NCI-H2227 treated with DMSO at 0.1 percent for 48 hours (cell line): Measurements from ENCODE around the gene KLC4.

Experiments used
- DNase-seq: peaks from one replicate; lab custom pipeline; 2025; lab: John Stamatoyannopoulos, UW

Gene KLC4

DNA sequence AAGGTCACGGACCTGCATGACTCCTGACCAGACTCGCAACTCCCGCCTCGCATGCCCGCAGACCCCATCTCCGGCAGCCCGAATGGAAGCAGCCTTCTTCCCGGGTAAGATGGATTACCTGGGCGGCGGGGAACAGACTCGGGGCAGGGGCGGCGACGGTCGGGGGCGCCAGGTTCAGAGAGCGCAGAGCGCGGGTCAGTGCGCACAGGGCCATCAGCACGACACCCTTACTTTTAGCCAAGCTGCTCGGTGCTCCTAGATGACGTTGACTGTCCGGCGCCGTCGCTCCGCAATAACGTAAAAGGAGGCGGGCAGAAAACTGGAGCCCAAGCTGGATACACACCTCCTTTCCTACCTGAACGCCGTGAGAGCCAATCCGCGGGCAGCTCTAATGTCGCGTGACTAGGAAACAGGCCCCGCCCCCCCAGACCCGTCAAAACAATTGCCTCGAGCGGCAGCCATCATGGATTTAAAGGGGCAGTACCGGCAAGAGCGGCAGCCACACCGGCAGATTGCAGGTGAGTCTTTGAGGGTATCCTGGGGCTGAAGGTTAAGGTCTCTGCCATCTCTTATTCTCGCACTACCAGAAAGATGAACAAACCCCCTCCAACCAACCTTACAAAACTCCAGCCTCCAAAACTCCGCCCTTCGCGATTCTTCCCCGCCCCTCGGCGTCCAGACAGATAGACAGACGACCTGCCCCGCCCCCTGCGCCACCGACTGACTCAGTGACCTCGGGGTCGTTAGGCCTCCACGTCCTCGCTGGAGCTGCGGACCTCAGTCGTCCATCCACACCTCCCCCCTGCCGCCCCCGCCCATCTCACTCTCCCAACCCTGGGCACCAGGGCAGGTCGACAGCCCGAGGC is at the start of gene KLC4, which contains the start of gene MRPL2:
Gene KLC4 (plus strand): TSS at position 464 of the 866 bp plus-strand sequence. CDS start 1,705 bp downstream, outside the sequence.
Gene MRPL2 (minus strand): TSS at position 267 of the 866 bp plus-strand sequence. CDS start 53 bp downstream, at position 214.
- peak; percentile 96 for DNase-seq

GRCh38 chr6:43011207-43011606 is 48.2 kb upstream of the KLC4 start:
- DNase-seq, result no peak

DNA sequence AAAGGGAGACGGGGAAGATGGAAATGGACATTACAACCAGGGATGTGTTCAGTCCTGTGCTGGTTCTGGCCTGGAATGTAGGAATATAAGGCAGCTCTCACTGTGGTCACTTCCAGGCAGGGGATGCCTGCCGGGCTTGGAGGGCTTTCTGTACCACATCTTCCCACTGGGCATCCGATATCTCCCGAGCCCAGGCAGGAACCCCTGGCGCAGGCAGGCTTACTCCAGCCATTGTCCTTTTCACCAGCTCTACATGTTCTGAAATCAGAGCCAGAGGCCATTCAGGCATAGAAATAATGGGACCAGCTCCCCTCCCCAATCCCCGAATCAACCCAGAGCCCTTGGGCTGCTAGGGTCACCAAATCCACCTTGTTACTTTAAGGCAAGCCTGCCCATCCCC is 47.1 kb upstream of the KLC4 start:
- DNase-seq, result no peak

DNA sequence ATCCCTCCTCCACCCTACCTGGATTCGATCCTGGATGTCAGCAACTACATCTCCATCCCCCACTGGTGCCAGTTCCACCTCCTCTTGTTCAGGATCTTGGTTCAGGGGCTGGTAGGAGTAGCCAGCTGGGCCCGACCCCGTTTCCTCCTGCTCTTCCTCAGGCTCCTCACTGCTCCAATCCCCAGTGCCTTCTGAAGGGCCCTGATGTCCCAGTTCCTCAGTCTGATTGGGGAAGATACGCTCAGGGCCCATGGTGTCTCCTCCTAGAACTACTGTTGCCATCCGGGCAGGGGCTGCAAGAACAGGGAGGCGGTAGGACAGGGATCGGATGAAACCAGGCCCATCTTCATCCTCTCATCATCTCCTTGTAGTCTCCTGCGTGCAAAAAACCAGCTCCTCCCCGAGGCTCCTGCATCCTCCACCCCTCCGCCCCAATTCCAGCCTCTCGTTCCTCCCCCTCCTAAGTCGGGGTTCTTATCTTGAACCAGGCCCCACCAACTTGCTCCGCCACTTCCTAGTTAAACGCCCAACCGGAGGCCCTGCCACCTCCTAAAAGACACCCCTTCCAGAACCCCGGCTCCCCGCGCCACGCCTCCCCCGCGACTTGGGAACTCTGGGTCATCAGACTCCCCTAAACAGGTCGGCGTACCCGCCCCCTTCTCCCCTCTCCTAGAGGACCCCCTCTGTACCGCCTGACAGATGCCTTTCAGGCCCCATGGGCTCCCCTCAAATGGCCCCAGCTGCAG is 46.2 kb upstream of the KLC4 start:
- no peak for DNase-seq

DNA sequence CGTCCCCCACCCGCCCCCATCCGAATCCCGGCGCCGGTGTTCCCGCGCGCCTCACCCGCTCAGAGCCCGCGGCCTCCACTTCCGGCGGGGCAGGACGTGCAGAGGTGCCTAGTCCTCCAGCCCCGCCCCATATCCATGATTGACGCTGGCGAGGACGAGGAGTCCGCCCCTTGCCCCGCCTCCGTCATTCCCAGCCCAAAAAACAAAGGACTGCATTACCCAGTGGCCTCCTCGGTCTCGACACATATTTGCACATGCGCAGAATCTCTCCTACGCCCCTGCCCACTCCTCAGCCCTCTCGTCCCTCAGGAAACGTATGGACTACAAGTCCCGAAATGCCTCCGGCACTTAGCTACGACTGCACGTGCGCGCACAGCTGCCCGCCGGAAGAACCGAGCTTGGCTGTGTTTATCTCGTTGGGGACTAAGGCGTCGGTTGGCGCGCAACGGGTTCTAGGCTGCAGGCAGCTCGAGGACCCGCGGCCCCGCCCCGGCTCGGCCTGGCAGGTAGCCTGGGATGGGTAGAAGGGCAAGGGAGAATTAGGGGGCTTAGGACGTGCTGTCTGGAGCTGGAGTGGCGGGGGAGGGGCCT is 45.5 kb upstream of the KLC4 start, which contains the start of the genes KLHDC3 and MEA1:
Gene KLHDC3 (plus strand): TSS at position 407 of the 591 bp plus-strand sequence. CDS start 2,944 bp downstream, outside the sequence.
Gene MEA1 (minus strand): TSS at position 104 of the 591 bp plus-strand sequence. CDS start 133 bp downstream, outside the sequence.
- DNase-seq, result peak; percentile 97

DNA sequence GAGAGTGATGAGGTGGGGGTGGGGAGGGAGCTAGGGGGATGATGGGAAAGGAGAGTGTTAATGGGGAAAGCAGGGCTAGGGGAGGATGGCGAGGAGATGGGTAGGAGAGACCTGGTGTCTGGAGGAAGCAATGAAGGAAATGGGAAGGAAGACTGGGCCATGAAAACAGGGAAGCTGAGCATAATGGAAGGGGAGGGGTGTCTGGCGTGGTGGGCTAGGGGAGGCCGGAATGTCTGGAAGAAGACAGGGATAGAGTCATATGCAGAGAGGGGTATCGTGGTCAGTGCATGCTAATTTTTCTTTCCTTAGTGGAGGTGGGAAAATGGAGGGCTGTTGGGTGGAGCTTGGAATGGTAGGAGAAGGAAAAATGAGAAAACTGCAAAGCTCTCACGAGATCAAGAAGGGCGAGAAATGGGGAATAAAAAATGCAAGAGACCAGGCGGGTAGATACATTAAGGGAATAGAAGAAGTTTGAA is 45.0 kb upstream of the KLC4 start:
- no peak for DNase-seq

GRCh38 chr6:43016176-43016942 is 43.1 kb upstream of the KLC4 start:
- DNase-seq, result no peak

DNA sequence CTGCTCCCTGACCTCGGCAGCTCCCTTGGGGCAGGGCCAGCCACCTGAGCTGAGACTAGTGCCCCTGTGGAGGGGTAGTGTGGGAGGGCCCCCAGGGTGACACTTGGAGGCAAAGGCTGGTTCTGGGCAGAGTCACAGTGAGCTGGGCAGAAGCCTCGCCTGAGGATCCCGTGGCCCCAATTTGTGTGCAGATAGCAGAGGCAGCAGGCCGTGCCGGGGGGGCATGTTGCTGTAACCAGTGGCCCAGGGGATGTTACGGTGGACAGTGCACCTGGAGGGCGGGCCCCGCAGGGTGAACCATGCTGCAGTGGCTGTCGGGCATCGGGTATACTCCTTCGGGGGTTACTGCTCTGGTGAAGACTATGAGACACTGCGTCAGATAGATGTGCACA is 42.5 kb upstream of the KLC4 start:
- no peak for DNase-seq

GRCh38 chr6:43019152-43019551 is 40.3 kb upstream of the KLC4 start:
- DNase-seq, result no peak

DNA sequence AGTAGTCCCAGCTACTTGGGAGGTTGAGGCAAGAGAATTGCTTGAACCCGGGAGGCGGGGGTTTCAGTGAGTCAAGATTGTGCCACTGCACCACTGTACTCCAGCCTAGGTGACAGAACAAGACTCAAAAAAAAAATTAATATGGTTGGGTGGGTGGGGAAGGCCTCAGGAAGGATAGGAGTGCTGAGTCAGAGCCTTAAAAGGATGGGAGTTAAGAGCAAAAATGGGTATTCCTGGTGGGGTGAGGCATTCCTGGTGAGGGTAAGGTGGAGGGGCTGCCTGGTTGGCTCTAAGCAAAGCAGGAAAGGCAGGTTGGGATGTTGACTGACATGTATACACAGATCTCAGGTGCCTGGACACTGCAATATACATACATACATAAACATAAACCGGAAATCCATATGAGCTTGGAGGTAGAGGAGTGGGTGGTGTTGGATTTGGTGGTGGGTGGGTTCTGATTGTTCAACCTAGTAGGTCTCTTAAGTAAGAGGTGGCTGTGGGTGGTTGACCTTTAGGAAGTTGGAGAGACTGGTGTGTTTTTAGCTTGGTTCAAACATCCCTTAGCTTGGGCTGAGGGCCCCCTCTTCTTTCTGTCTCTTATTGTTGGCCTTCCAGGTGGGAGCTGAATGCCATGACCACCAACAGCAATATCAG is 39.3 kb upstream of the KLC4 start:
- no peak for DNase-seq

- DNase-seq, result peak; percentile 43
These were observed 38.6 kb upstream of the KLC4 start for GRCh38 chr6:43020847-43021246.

DNA sequence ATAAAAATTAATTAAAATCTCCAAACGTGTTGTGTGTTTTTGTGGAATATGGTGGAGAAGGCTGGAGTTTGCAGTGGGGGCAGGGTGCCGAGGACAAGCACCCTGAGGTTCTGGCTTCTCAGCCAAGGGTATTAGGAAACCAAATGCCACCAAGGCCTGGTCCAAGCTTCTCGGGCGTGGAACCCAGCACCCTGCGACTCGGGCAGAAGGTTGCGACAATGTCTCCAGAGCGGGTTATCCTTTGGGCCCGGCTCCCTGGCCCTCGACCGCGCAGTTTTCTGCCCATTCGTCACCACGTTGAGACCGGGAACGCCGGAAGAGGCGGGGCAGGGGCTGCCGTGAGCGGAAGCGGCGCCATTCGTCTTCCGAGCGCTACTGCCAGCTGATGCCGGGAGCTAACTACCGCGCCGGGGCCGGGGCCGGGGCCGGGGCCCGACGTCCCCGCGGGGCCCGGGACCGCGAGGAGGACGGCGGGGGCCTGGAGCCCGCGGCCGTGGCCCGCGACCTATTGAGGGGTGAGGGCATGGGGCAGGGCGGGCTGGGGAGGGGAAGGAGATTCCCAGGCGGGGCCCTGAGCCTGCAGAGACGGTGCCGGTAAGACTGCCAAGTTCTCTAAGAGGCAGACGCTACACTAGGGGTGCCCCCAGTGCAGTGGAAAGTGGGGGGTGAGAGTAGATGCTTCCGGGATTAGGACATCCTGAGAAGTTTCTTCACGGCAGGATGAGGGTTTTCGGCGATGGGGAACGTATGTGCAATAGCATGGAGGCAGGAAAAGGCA is 38.0 kb upstream of the KLC4 start, which contains the start of gene RRP36:
Gene RRP36 (plus strand): TSS at position 354 of the 778 bp plus-strand sequence. CDS start 32 bp downstream, at position 386.
- DNase-seq, result peak; percentile 43

DNA sequence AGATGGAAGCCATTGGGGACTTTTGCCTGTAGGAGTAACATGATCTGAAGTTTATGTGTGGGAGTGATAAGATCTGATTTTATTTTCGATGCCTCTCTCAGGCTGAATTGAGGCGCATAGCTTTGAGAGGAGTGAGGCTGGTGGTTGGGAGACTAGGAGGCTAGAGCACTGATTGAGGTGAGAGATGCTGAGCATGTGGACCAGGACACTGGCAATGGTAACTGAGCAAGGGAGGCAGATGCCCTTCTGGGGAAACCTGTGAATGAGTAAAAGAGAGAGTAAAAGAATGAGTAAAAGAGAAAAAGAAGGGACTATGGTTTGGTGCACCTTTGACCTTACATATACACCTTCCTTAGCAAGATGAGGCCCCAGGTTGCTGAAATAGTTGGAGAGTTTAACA is 35.0 kb upstream of the KLC4 start:
- no peak for DNase-seq

GRCh38 chr6:43026365-43026764 is 33.1 kb upstream of the KLC4 start:
- no peak for DNase-seq

- no peak for DNase-seq
These were observed 30.3 kb upstream of the KLC4 start for GRCh38 chr6:43029120-43029519.

- DNase-seq, result no peak
These were observed 27.1 kb upstream of the KLC4 start for GRCh38 chr6:43032326-43032725.

DNA sequence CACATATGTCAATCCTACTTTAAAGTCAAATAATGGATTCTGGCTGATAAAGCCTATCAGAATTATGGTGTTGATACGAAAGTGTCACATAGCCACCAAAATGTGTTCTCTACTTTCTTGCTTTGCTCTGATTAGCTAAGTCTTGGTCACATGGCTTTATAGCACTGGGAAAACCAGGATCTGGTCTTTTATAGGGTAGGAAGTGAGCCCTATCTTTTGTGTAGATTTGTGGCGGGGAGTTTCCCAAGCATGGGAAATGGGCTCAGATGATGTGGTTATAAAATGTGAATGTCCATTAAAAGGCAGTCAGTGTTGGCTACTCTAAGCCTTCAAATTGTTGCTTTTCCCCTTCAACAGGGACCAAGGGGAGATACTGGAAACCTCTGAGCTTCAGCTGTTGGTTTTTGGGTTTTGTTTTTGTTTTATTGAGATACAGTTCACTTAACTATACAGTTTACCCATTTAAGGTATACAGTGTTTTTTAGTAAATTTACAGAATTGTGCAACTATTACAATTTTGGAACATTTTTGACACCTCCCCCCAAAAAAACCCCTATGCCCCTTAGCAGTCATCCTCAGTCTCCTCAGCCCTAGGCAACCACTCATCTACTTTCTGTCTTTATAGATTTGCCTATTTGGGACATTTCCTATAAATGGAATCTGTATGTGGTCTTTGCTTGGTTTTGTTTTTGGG is 25.8 kb upstream of the KLC4 start:
- no peak for DNase-seq

- DNase-seq, result no peak
These were observed 25.3 kb upstream of the KLC4 start for GRCh38 chr6:43034190-43034525.

DNA sequence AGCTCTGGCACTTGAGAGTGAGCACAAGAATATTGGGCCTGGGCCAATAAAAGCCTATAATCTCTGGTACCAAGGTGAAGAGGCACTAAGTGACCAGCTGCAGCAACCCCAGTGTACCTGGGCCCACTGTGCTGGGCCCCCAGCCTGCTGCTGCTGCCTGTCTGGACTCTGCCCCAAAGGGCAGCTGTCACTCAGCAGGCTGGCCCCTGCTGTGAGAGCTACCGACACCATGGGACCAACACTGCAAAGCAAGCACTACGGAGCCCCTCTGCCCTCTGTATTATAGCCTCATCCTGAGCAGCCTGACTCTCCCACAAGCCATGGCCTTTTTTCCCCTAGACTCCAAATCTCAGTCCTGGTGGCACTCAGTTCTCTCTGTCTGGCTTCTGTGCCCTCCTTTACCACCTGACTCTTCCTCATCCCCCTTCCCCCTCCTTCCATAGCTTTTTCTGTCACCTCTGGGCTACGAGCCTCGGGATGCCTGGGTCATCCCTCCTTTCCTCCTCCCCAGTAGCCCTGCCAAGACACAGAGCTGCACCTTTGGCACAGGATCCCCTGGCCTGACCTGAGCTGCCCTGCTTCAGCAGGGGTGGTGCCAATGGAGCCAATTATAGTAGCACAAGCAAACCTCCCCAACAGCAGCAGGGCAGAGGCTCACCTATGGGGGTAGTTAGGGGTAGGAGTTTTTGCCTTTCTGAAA is 23.8 kb upstream of the KLC4 start:
- no peak for DNase-seq
